DOHH2 (cell line): ENCODE data around the gene MMP8.

Source experiments
- H3F3A ChIP-seq: fragments of 200-600 bp; sonication (generic), shearing (Covaris generic); 2 replicates; pipeline ENCODE4 v1.6.0; 2016; ENCODE audit warnings: antibody characterized with exemption, mild to moderate bottlenecking; ENCODE audit not compliant: control insufficient read depth, insufficient read depth
- H3K27ac ChIP-seq: fragments of 200-600 bp; sonication (generic); 2 replicates; pipeline ENCODE4 v1.5.1; 2014; ENCODE audit warnings: low read depth, mild to moderate bottlenecking, low read length, moderate library complexity
- H3K27me3 ChIP-seq: fragments of 200-600 bp; sonication (generic); 2 replicates; pipeline ENCODE4 v1.6.1; 2014; ENCODE audit warnings: mild to moderate bottlenecking, low read length, mixed read lengths; ENCODE audit not compliant: control insufficient read depth
- H3K36me3 ChIP-seq: fragments of 200-600 bp; sonication (generic); 2 replicates; pipeline ENCODE4 v1.6.1; 2014; ENCODE audit warnings: mild to moderate bottlenecking, low read length, moderate library complexity, mixed read lengths; ENCODE audit not compliant: control insufficient read depth
- H3K4me1 ChIP-seq: fragments of 200-600 bp; sonication (generic); 2 replicates; pipeline ENCODE4 v1.6.1; 2014; ENCODE audit warnings: mild to moderate bottlenecking, low read length, mixed read lengths; ENCODE audit not compliant: control insufficient read depth
- H3K4me2 ChIP-seq: fragments of 200-600 bp; sonication (generic); 2 replicates; pipeline ENCODE4 v1.6.0; 2014; ENCODE audit warnings: mild to moderate bottlenecking, low read length, moderate library complexity
- H3K4me3 ChIP-seq: fragments of 200-600 bp; sonication (generic); 2 replicates; pipeline ENCODE4 v1.5.1; 2014; ENCODE audit warnings: mild to moderate bottlenecking, low read length, mixed read lengths
- H3K79me2 ChIP-seq: fragments of 200-600 bp; sonication (generic); 2 replicates; pipeline ENCODE4 v1.6.1; 2014; ENCODE audit warnings: mild to moderate bottlenecking, low read length, mixed read lengths; ENCODE audit not compliant: control insufficient read depth
- H3K9me2 ChIP-seq: fragments of 200-600 bp; sonication (generic); replicated peaks from 2 replicates; pipeline ENCODE4 v1.6.1; 2014; ENCODE audit warnings: mild to moderate bottlenecking, low read length, mixed read lengths; ENCODE audit not compliant: control insufficient read depth
- H3K9me3 ChIP-seq: fragments of 200-600 bp; sonication (generic); 2 replicates; pipeline ENCODE4 v1.6.1; 2014; ENCODE audit warnings: antibody characterized with exemption, low read length, mixed read lengths; ENCODE audit not compliant: control insufficient read depth, insufficient read depth
- H4K20me1 ChIP-seq: fragments of 200-600 bp; sonication (generic); 2 replicates; pipeline ENCODE4 v1.6.0; 2014; ENCODE audit warnings: low read depth, mild to moderate bottlenecking, antibody characterized with exemption, low read length, moderate library complexity; ENCODE audit not compliant: control insufficient read depth, insufficient read depth
- CTCF ChIP-seq: fragments of 200-600 bp; sonication (generic); IDR thresholded peaks from one replicate; pipeline ENCODE4 v1.5.1; 2014; ENCODE audit warnings: antibody characterized with exemption, mild to moderate bottlenecking, low read depth, low read length; ENCODE audit not compliant: poor library complexity, severe bottlenecking
- EZH2phosphoT487 ChIP-seq: fragments of 200-600 bp; sonication (generic); IDR thresholded peaks from 2 replicates; pipeline ENCODE4 v1.6.1; 2017; ENCODE audit warnings: borderline replicate concordance, mild to moderate bottlenecking, antibody characterized with exemption, low read length, moderate library complexity, mixed read lengths

The MMP8 gene

GRCh38 chr11:102717280-102717679, 7.5 kb downstream of the MMP8 start:
- no peak overlapping the region for H3K27ac ChIP-seq
- no peak overlapping the region for H3K4me3 ChIP-seq
- no peak overlapping the region for H3K4me2 ChIP-seq
- TF ChIP-seq EZH2phosphoT487 (no peak), CTCF (no peak)
- H3F3A ChIP-seq, result no peaks in the 10 kb centered on the region
- H3K27me3 ChIP-seq, result peaks cover 5% of the 10 kb centered on the region
- no peaks in the 10 kb centered on the region for H3K36me3 ChIP-seq
- H4K20me1 ChIP-seq, result no peaks in the 10 kb centered on the region
- no peaks in the 10 kb centered on the region for H3K79me2 ChIP-seq
- no peaks in the 10 kb centered on the region for H3K9me2 ChIP-seq
- no peaks in the 10 kb centered on the region for H3K9me3 ChIP-seq
- H3K4me1 ChIP-seq, result 0 out of 2 replicates have a peak, but pooled peaks cover 5% of the 10 kb centered on the region

GRCh38 chr11:102716527-102716926, 8.2 kb downstream of the MMP8 start:
- no peak overlapping the region for H3K4me2 ChIP-seq
- H3K4me1 ChIP-seq, result 0 out of 2 replicates have a peak, but pooled peaks cover 5% of the 10 kb centered on the region
- H3K27ac ChIP-seq, result no peak overlapping the region
- H3K79me2 ChIP-seq, result no peaks in the 10 kb centered on the region
- no peaks in the 10 kb centered on the region for H4K20me1 ChIP-seq
- no peaks in the 10 kb centered on the region for H3K9me3 ChIP-seq
- H3K9me2 ChIP-seq, result no peaks in the 10 kb centered on the region
- H3K36me3 ChIP-seq, result no peaks in the 10 kb centered on the region
- H3K4me3 ChIP-seq, result no peak overlapping the region
- no peak for TF ChIP-seq CTCF
- no peak for TF ChIP-seq EZH2phosphoT487
- H3K27me3 ChIP-seq, result peaks cover 6% of the 10 kb centered on the region
- H3F3A ChIP-seq, result no peaks in the 10 kb centered on the region

GRCh38 chr11:102712137-102712536, 12.6 kb downstream of the MMP8 start:
- Histone ChIP-seq H3K4me2 (no peak overlapping the region), H3K27ac (no peak overlapping the region), H3K79me2 (no peaks in the 10 kb centered on the region), H3K4me3 (no peak overlapping the region), H3K9me2 (no peaks in the 10 kb centered on the region), H3K27me3 (peaks cover 6% of the 10 kb centered on the region), H3K9me3 (no peaks in the 10 kb centered on the region), H3K4me1 (0 out of 2 replicates have a peak, but pooled peaks cover 5% of the 10 kb centered on the region), H4K20me1 (no peaks in the 10 kb centered on the region), H3K36me3 (no peaks in the 10 kb centered on the region), H3F3A (no peaks in the 10 kb centered on the region)
- no peak for TF ChIP-seq EZH2phosphoT487
- no peak for TF ChIP-seq CTCF
